ENCODE results near the gene APC2. TPM values are rescaled to one million over a fixed set of nuclear protein-coding genes. Genes with fewer than 3 reads are reported as not detected.

APC2 gene
- total RNA-seq, 2 experiments from 2014 or later = 0.07 to 0.15 TPM

GRCh38 chr19:1503925-1504773, 54.2 kb downstream of the APC2 start:
- ChIA-PET CTCF (interaction anchor here (0.6 kb wide), 2 partner anchors 46 to 625 kb away, joined by 3 to 4 read pairs; no protein-coding TSS in a partner anchor), POLR2A (no interaction called here)
- Mint-ChIP-seq H3K27me3 (peaks cover 13% of the 10 kb centered on the region), H3K4me3 (no peak overlapping the region), H3K9me3 (no peaks in the 10 kb centered on the region), H3K27ac (no peak overlapping the region), H3K4me1 (ENCODE audit: low read depth) (peaks cover 14% of the 10 kb centered on the region), H3K36me3 (no peaks in the 10 kb centered on the region)
- intact Hi-C loops (cut with micrococcal nuclease) = no loop called here
- DNase-seq = no peak

- no peak overlapping the region for H3K4me3 Mint-ChIP-seq
- POLR2A ChIA-PET = no interaction called here
- intact Hi-C loops (cut with micrococcal nuclease) = no loop called here
- H3K4me1 Mint-ChIP-seq (ENCODE audit: low read depth) = peaks cover 14% of the 10 kb centered on the region
- no peaks in the 10 kb centered on the region for H3K9me3 Mint-ChIP-seq
- H3K27me3 Mint-ChIP-seq = peaks cover 13% of the 10 kb centered on the region
- no peaks in the 10 kb centered on the region for H3K36me3 Mint-ChIP-seq
- CTCF ChIA-PET = interaction anchor here (0.7 to 0.9 kb wide), 2 partner anchors 262 to 827 kb away, joined by 3 read pairs; no protein-coding TSS in a partner anchor
- DNase-seq = no peak
- H3K27ac Mint-ChIP-seq = no peak overlapping the region
These were observed 55.1 kb downstream of the APC2 start for GRCh38 chr19:1505012-1505411.

- POLR2A ChIA-PET = interaction anchor here (0.5 kb wide), 1 partner anchor 65 kb away, joined by 5 read pairs; no protein-coding TSS in a partner anchor
- no peaks in the 10 kb centered on the region for H3K36me3 Mint-ChIP-seq
- CTCF ChIA-PET = interaction anchor here (0.9 kb wide), 1 partner anchor 826 kb away, joined by 3 read pairs; no protein-coding TSS in a partner anchor
- peaks cover 13% of the 10 kb centered on the region for H3K27me3 Mint-ChIP-seq
- H3K27ac Mint-ChIP-seq = no peak overlapping the region
- no peaks in the 10 kb centered on the region for H3K9me3 Mint-ChIP-seq
- no peak for DNase-seq
- H3K4me1 Mint-ChIP-seq (ENCODE audit: low read depth) = peaks cover 14% of the 10 kb centered on the region
- intact Hi-C loops (cut with micrococcal nuclease) = loop anchor here (2.0 kb wide), 1 partner anchor 15 kb away; the partner anchor contains the start of genes PCSK4 and REEP6
- H3K4me3 Mint-ChIP-seq = no peak overlapping the region
These were observed 56.3 kb downstream of the APC2 start for GRCh38 chr19:1505991-1506881.

- intact Hi-C loops (cut with micrococcal nuclease) = loop anchor here (2.0 kb wide), 1 partner anchor 16 kb away; the partner anchor contains the start of genes PCSK4 and REEP6
- Mint-ChIP-seq H3K9me3 (no peaks in the 10 kb centered on the region), H3K4me1 (ENCODE audit: low read depth) (peaks cover 15% of the 10 kb centered on the region), H3K4me3 (no peak overlapping the region), H3K27me3 (peaks cover 13% of the 10 kb centered on the region), H3K27ac (no peak overlapping the region), H3K36me3 (no peaks in the 10 kb centered on the region)
- no peak for DNase-seq
- CTCF ChIA-PET = no interaction called here
- POLR2A ChIA-PET = no interaction called here
These were observed 57.3 kb downstream of the APC2 start for GRCh38 chr19:1507192-1507660.

GRCh38 chr19:1507763-1508506, 58.0 kb downstream of the APC2 start:
- peak overlapping the region; percentile 74 for H3K27ac Mint-ChIP-seq
- peak overlapping the region; percentile 74 for H3K4me3 Mint-ChIP-seq
- intact Hi-C loops (cut with micrococcal nuclease) = loop anchor here (2.0 kb wide), 1 partner anchor 17 kb away; the partner anchor contains the start of genes PCSK4 and REEP6
- H3K36me3 Mint-ChIP-seq = no peaks in the 10 kb centered on the region
- CTCF ChIA-PET = no interaction called here
- DNase-seq = peak; percentile 93
- peaks cover 13% of the 10 kb centered on the region for H3K4me1 Mint-ChIP-seq (ENCODE audit: low read depth)
- H3K9me3 Mint-ChIP-seq = no peaks in the 10 kb centered on the region
- H3K27me3 Mint-ChIP-seq = peaks cover 11% of the 10 kb centered on the region
- POLR2A ChIA-PET = no interaction called here

- ChIA-PET POLR2A (no interaction called here), CTCF (interaction anchor here (1.0 kb wide), 1 partner anchor 260 kb away, joined by 3 read pairs; no protein-coding TSS in a partner anchor)
- Mint-ChIP-seq H3K27me3 (peaks cover 10% of the 10 kb centered on the region), H3K4me1 (ENCODE audit: low read depth) (peaks cover 10% of the 10 kb centered on the region), H3K4me3 (no peak overlapping the region), H3K27ac (no peak overlapping the region), H3K9me3 (no peaks in the 10 kb centered on the region), H3K36me3 (no peaks in the 10 kb centered on the region)
- intact Hi-C loops (cut with micrococcal nuclease) = no loop called here
- DNase-seq = no peak
These were observed 58.6 kb downstream of the APC2 start for GRCh38 chr19:1508507-1508856.

- intact Hi-C loops (cut with micrococcal nuclease) = loop anchor here (5.0 kb wide), 3 partner anchors 33 to 233 kb away; partner anchors contain the start of genes C19orf25 and FAM174C
- H3K9me3 Mint-ChIP-seq = no peaks in the 10 kb centered on the region
- no peaks in the 10 kb centered on the region for H3K36me3 Mint-ChIP-seq
- H3K4me3 Mint-ChIP-seq = no peak overlapping the region
- peaks cover 10% of the 10 kb centered on the region for H3K4me1 Mint-ChIP-seq (ENCODE audit: low read depth)
- ChIA-PET CTCF (interaction anchor here (1.0 kb wide), 2 partner anchors 19 to 258 kb away, joined by 3 read pairs; partner anchors contain the start of gene REEP6), POLR2A (no interaction called here)
- H3K27me3 Mint-ChIP-seq = peaks cover 7% of the 10 kb centered on the region
- DNase-seq = no peak
- no peak overlapping the region for H3K27ac Mint-ChIP-seq
These were observed 59.9 kb downstream of the APC2 start for GRCh38 chr19:1509602-1510441.

- DNase-seq = no peak
- Mint-ChIP-seq H3K4me3 (no peak overlapping the region), H3K27ac (no peak overlapping the region), H3K4me1 (ENCODE audit: low read depth) (peaks cover 10% of the 10 kb centered on the region), H3K36me3 (no peaks in the 10 kb centered on the region), H3K27me3 (peaks cover 5% of the 10 kb centered on the region), H3K9me3 (no peaks in the 10 kb centered on the region)
- intact Hi-C loops (cut with micrococcal nuclease) = loop anchor here (5.0 kb wide), 3 partner anchors 33 to 233 kb away; partner anchors contain the start of genes C19orf25 and FAM174C
- POLR2A ChIA-PET = no interaction called here
- CTCF ChIA-PET = no interaction called here
These were observed 60.5 kb downstream of the APC2 start for GRCh38 chr19:1510442-1510806.

- no peak for DNase-seq
- peaks cover 10% of the 10 kb centered on the region for H3K4me1 Mint-ChIP-seq (ENCODE audit: low read depth)
- ChIA-PET POLR2A (no interaction called here), CTCF (no interaction called here)
- H3K9me3 Mint-ChIP-seq = no peaks in the 10 kb centered on the region
- intact Hi-C loops (cut with micrococcal nuclease) = loop anchor here (5.0 kb wide), 3 partner anchors 34 to 234 kb away; partner anchors contain the start of genes C19orf25 and FAM174C
- no peak overlapping the region for H3K4me3 Mint-ChIP-seq
- no peaks in the 10 kb centered on the region for H3K36me3 Mint-ChIP-seq
- H3K27me3 Mint-ChIP-seq = peaks cover 1% of the 10 kb centered on the region
- no peak overlapping the region for H3K27ac Mint-ChIP-seq
These were observed 60.9 kb downstream of the APC2 start for GRCh38 chr19:1510807-1511206.

- Mint-ChIP-seq H3K9me3 (no peaks in the 10 kb centered on the region), H3K4me1 (ENCODE audit: low read depth) (peaks cover 10% of the 10 kb centered on the region), H3K27me3 (peaks cover 3% of the 10 kb centered on the region), H3K4me3 (peak overlapping the region; percentile 69), H3K27ac (no peak overlapping the region), H3K36me3 (no peaks in the 10 kb centered on the region)
- peak; percentile 19 for DNase-seq
- POLR2A ChIA-PET = no interaction called here
- intact Hi-C loops (cut with micrococcal nuclease) = loop anchor here (5.0 kb wide), 3 partner anchors 34 to 234 kb away; partner anchors contain the start of genes C19orf25 and FAM174C
- CTCF ChIA-PET = no interaction called here
These were observed 61.7 kb downstream of the APC2 start for GRCh38 chr19:1511318-1512317.
